Fibroblast of gingiva (primary cell): ENCODE data around the gene PIM3.
"Not testable (repeated sequence)": the region's sequence is repeated elsewhere in the genome, so short reads cannot be mapped to it uniquely, and the experiment has no call there.

Experiments
- DNase-seq: peaks from one replicate; pipeline ENCODE4 v3.0.0-alpha.2; 2011; ENCODE audit warnings: low read depth

The PIM3 gene

GRCh38 chr22:49943771-49944398 is 16.7 kb upstream of the PIM3 start:
- no peak for DNase-seq

- DNase-seq, result no peak
Observed at GRCh38 chr22:49944399-49944891, 16.1 kb upstream of the PIM3 start.

GRCh38 chr22:49945042-49945794 is 15.4 kb upstream of the PIM3 start:
- DNase-seq, result not testable (repeated sequence)

- no peak for DNase-seq
Observed at GRCh38 chr22:49946612-49947295, 13.8 kb upstream of the PIM3 start.

GRCh38 chr22:49947296-49947622 is 13.3 kb upstream of the PIM3 start:
- DNase-seq, result no peak

- no peak for DNase-seq
Observed at GRCh38 chr22:49948116-49948957, 12.2 kb upstream of the PIM3 start.

- no peak for DNase-seq
Observed at GRCh38 chr22:49948958-49949913, 11.3 kb upstream of the PIM3 start.

GRCh38 chr22:49949914-49950292 is 10.7 kb upstream of the PIM3 start:
- DNase-seq, result no peak

- no peak for DNase-seq
Observed at GRCh38 chr22:49950396-49950994, 10.1 kb upstream of the PIM3 start.

GRCh38 chr22:49951000-49951677 is 9.4 kb upstream of the PIM3 start:
- no peak for DNase-seq

- no peak for DNase-seq
Observed at GRCh38 chr22:49951678-49951985, 8.9 kb upstream of the PIM3 start.

- DNase-seq, result peak; percentile 67
Observed at GRCh38 chr22:49951986-49952896, 8.3 kb upstream of the PIM3 start.

- DNase-seq, result no peak
Observed at GRCh38 chr22:49953027-49953679, 7.4 kb upstream of the PIM3 start.

- DNase-seq, result no peak
Observed at GRCh38 chr22:49953680-49954344, 6.8 kb upstream of the PIM3 start.

- no peak for DNase-seq
Observed at GRCh38 chr22:49954354-49954753, 6.2 kb upstream of the PIM3 start.

GRCh38 chr22:49954991-49955580 is 5.5 kb upstream of the PIM3 start:
- no peak for DNase-seq

GRCh38 chr22:49955581-49956417 is 4.8 kb upstream of the PIM3 start:
- no peak for DNase-seq
